Activated naive CD4-positive, alpha-beta T cell treated with anti-CD3 and anti-CD28 coated beads, Interleukin-2, amount 50 U/mL, for 72 hours (primary cell): Measurements from ENCODE around the gene ARHGAP28. TPM values are rescaled to one million over a fixed set of nuclear protein-coding genes. Genes with fewer than 3 reads are reported as not detected.
A peak's percentile ranks its signal among the peaks of the same experiment; 100 is the strongest.
"Not testable (repeated sequence)": the region's sequence is repeated elsewhere in the genome, so short reads cannot be mapped to it uniquely, and the experiment has no call there.

Experiments used
- ATAC-seq, 2 donors: fragments of 150-1000 bp; cut with Tn5 transposase; 2 replicates each; pipeline ENCODE4 v1.10.0; 2021; ENCODE audit warnings: mild to moderate bottlenecking in 2 of 2, moderate library complexity in 2 of 2
- DNase-seq, 2 donors: peaks; one replicate each; pipeline ENCODE4 v3.0.0; 2021 to 2022; ENCODE audit warnings: low spot score in 2 of 2
- H3K27ac Mint-ChIP-seq, 2 donors: one replicate each; pipeline ENCODE4 v1.8.0; 2022; ENCODE audit warnings: mild to moderate bottlenecking in 2 of 2, mixed read lengths in 2 of 2
- H3K36me3 Mint-ChIP-seq, 2 donors: one replicate each; pipeline ENCODE4 v1.8.0; 2022; ENCODE audit warnings: mixed read lengths in 2 of 2
- H3K9me3 Mint-ChIP-seq, 2 donors: one replicate each; pipeline ENCODE4 v1.8.0; 2022; ENCODE audit warnings: mixed read lengths in 2 of 2
- total RNA-seq, 2 donors: library from RNA; stranded (reverse); gene quantifications; one replicate each; pipeline ENCODE4 v1.2.3, GENCODE V29; 2022

Gene ARHGAP28
- total RNA-seq, 2 donors from 2014 or later, result not detected

- Mint-ChIP-seq H3K9me3 (peaks cover 0 to 4% of the 10 kb centered on the region in 2 donors), H3K27ac (no peak overlapping the region), H3K36me3 (no peaks in the 10 kb centered on the region)
- DNase-seq, result peak in 1 of 2 donors; percentile 9
- no peak for ATAC-seq
Observed at GRCh38 chr18:6885992-6886796, 156.7 kb downstream of the ARHGAP28 start.

DNA sequence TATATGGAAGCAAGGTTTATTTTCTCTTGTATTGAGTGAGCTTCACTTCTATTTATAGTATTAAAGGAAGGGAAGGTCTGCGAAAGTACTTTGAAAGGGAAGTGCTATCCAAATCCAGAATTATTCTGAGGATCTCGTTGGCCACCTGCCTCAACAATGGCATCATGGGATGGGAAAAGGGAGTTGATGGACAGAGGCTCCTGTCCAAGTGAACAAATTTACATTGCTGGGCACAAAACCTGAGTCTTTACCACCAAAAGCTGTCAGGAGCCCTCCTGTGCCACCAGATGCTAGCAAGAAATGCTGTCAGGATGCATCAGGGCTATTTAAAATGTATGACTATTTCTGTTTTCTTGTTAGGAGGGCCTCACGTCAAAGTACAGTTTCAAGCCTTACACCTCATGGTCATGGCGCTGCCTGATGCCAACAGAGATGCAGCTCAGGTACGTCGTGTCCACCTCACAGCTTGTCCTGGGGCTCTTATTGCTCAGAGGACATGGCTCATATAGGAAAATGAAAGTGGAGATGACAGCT is 157.3 kb downstream of the ARHGAP28 start:
- peaks cover 0 to 4% of the 10 kb centered on the region in 2 donors for H3K9me3 Mint-ChIP-seq
- no peak overlapping the region for H3K27ac Mint-ChIP-seq
- no peaks in the 10 kb centered on the region for H3K36me3 Mint-ChIP-seq
- DNase-seq (no peak), ATAC-seq (no peak)

- Mint-ChIP-seq H3K27ac (no peak overlapping the region), H3K9me3 (no peaks in the 10 kb centered on the region), H3K36me3 (no peaks in the 10 kb centered on the region)
- ATAC-seq (no peak), DNase-seq (no peak)
Observed at GRCh38 chr18:6891788-6892187, 162.3 kb downstream of the ARHGAP28 start.

DNA sequence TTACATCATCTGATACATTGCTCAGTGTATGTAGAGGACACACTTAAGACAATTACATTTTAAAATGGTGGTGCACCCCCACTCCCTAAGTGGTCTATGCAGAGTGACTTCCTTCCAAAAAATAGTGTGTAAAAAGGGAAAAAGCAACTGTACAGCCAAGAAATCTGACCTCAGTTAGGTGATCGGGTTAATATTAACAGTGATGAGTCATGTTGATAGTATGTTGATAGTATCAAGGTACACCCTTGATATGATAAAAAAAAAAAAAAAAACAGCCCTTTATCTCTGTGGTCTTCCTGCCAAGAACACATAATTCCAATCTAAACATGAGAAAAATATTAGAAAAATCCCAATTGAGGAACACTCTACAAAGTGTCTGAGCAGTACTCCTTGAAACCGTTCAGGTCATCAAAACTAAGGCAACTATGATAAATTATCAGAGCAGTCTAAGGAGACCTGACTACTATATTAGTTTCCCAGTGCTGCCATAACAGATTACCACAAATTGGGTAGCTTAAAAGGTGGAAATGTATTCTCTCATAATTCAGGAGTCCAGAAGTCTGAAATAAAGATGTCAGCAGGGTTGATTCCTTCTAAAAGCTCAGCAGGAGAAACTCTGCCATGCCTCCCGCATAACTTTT is 171.9 kb downstream of the ARHGAP28 start:
- Mint-ChIP-seq H3K27ac (no peak overlapping the region), H3K9me3 (peaks cover 18 to 19% of the 10 kb centered on the region in 2 donors), H3K36me3 (peaks cover 8 to 18% of the 10 kb centered on the region in 2 donors)
- no peak for ATAC-seq
- no peak for DNase-seq

DNA sequence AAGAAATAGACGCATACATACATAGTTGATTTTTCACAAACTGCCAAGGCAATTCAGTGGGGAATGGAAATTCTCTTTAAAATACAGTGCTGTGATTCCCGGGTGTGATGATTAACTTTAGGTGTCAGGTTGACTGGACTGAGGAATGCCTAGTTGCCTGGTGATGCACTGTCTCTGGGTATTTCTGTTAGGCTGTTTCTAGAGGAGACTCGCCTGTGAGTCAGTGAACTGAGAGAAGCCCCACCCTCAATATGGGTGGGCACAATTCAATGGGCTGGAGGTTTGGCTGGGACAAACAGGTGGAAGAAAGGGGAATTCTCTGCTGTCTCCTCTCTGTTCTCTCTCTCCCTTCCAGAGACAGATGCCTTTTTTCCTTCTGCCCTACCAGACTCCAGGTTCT is 187.6 kb downstream of the ARHGAP28 start:
- ATAC-seq, result no peak
- no peak for DNase-seq
- Mint-ChIP-seq H3K36me3 (peaks cover 0 to 4% of the 10 kb centered on the region in 2 donors), H3K27ac (no peak overlapping the region), H3K9me3 (peaks cover 5 to 9% of the 10 kb centered on the region in 2 donors)

DNA sequence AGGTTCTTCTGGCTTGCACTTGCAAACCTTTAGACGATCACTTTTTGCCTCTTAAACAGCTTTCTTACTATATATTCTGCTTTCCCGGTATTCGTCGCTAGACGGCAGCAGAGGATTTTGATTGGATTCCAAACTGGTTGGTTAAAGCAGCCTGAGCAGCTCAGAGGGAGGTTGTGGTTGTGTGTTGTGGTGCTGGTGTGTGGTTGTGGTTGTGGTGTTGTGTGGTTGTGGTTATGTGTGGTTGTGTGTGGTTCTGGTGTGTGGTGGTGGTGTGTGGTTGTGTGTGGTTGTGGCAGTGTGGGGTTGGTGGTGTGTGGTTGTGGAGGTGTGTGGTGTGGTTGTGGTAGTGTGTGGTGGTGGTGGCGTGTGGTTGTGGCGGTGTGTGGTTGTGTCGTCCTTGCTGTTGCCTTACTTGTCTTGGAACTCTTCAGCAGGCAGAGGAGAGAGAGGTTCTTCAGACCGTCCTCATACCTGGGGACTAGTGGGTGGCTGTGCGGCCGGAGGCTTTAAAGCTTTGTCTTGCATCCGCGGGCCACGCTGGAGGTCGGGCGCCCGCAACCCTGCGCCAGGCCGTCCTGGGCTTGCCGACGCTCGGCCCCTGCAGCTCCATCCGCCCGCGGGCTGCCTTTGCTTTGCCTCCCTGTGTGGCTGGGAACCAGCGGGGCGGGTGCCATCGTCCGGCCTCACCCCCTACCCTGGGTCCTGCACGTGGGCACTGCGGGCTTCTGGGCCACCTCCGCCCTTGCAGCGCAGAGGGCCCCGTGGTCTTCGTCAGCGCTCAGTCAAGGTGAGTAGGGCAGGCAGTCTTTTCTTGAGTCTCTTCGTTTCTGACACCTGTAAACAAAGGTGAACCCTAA is 190.8 kb downstream of the ARHGAP28 start:
- Mint-ChIP-seq H3K9me3 (peaks cover 5 to 12% of the 10 kb centered on the region in 2 donors), H3K27ac (peak overlapping the region in 1 of 2 donors; percentile 94), H3K36me3 (peaks cover 0 to 4% of the 10 kb centered on the region in 2 donors)
- DNase-seq (peak in 1 of 2 donors; percentile 41), ATAC-seq (peak in 1 of 2 donors; percentile 24)

GRCh38 chr18:6921571-6921970 is 192.1 kb downstream of the ARHGAP28 start:
- DNase-seq, result no peak
- peaks cover 0 to 4% of the 10 kb centered on the region in 2 donors for H3K36me3 Mint-ChIP-seq
- H3K9me3 Mint-ChIP-seq, result peaks cover 5 to 12% of the 10 kb centered on the region in 2 donors
- no peak overlapping the region for H3K27ac Mint-ChIP-seq
- ATAC-seq, result no peak

DNA sequence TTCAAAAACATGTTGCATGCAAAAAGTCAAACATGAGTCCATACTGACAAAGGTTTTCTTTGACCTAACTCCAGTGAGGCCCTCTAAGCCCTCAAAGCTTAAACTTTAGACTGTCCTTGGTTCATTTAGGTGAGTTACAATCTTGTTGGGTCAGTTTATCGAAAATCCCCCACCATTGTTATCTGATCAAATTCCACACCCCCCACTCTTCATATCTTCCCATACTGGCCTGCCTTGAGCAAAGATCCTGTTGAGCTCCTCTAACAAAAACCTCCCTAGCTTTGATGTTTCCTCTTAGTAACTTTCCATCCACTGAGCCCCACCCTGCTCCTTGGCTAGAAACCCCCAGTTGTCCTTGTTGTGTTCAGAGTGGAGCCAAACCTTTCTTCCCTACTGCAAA is 193.7 kb downstream of the ARHGAP28 start:
- Mint-ChIP-seq H3K9me3 (peaks cover 5 to 15% of the 10 kb centered on the region in 2 donors), H3K27ac (no peak overlapping the region)
- ATAC-seq, result no peak

GRCh38 chr18:6927153-6927552 is 197.6 kb downstream of the ARHGAP28 start:
- peaks cover 0 to 14% of the 10 kb centered on the region in 2 donors for H3K9me3 Mint-ChIP-seq
- H3K36me3 Mint-ChIP-seq, result peaks cover 0 to 4% of the 10 kb centered on the region in 2 donors
- DNase-seq, result no peak
- no peak for ATAC-seq
- H3K27ac Mint-ChIP-seq, result no peak overlapping the region

More for the DNA sequence above, 193.7 kb downstream of the ARHGAP28 start:
- DNase-seq, result no peak
- peaks cover 0 to 2% of the 10 kb centered on the region in 2 donors for H3K36me3 Mint-ChIP-seq

DNA sequence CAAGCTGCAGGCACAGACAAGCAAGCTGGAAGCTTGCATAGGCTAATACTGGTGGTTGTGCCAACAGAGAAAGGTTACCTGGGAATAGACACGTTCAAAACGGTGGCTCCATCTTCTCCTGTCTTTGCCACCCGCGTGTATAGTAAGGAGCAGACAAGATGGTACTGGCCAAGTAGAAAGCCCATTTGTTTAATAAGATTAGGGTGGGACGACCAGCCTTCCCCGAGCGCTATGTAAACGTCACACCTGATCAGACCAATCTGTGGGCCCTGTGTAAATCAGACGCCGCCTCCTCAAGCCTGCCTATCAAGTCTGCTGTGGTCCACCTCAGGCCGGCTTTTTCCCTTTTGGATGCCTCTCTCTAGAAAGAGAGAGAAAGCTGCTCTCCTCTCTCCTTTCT is 198.8 kb downstream of the ARHGAP28 start:
- peaks cover 0 to 4% of the 10 kb centered on the region in 2 donors for H3K36me3 Mint-ChIP-seq
- no peak overlapping the region for H3K27ac Mint-ChIP-seq
- ATAC-seq (no peak), DNase-seq (no peak)
- H3K9me3 Mint-ChIP-seq, result peaks cover 0 to 13% of the 10 kb centered on the region in 2 donors

- H3K9me3 Mint-ChIP-seq, result peaks cover 0 to 11% of the 10 kb centered on the region in 2 donors
- no peak for DNase-seq
- peaks cover 0 to 4% of the 10 kb centered on the region in 2 donors for H3K36me3 Mint-ChIP-seq
- ATAC-seq, result no peak
- H3K27ac Mint-ChIP-seq, result no peak overlapping the region
Observed at GRCh38 chr18:6929370-6930102, 200.0 kb downstream of the ARHGAP28 start.

DNA sequence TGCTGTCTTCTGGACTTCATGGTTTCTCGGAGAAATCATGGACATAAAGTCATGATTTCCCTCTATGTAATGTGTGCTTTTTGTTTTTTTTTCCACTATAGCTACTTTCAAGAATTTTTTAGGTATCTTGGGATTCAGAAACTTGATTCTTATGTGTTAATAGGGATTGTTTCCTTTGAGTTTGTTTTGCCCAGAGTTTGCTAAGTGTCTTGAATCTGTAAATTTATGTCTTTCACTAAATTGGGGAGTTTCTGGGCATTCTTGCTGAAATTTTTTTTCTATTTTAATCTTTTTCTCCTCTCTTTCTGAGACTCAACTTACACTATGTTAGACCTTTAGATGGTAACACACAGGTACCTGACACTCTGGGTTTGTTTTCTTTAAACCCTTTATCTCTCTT is 205.3 kb downstream of the ARHGAP28 start:
- Mint-ChIP-seq H3K36me3 (no peaks in the 10 kb centered on the region), H3K9me3 (peaks cover 0 to 3% of the 10 kb centered on the region in 2 donors), H3K27ac (no peak overlapping the region)
- DNase-seq (no peak), ATAC-seq (no peak)

- H3K27ac Mint-ChIP-seq, result no peak overlapping the region
- peaks cover 0 to 3% of the 10 kb centered on the region in 2 donors for H3K9me3 Mint-ChIP-seq
- no peaks in the 10 kb centered on the region for H3K36me3 Mint-ChIP-seq
- DNase-seq, result no peak
- ATAC-seq, result no peak
Observed at GRCh38 chr18:6938003-6938402, 208.5 kb downstream of the ARHGAP28 start.

DNA sequence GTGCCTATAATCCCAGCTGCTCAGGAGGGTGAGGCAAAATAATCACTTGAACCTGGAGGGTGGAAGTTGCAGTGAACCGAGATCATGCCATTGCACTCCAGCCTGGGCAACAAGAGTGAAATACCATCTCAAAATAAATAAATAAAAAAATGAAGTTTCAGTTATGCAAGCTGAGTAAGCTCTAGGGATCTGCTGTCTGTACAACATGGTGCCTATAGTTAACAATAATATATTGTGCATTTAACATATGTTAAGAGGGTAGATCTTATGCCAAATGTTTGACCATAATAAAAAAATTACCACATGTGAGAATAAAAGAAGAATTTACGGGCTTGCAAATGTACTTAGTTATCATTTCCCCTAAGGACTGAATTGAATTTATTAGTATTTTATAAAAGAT is 208.9 kb downstream of the ARHGAP28 start:
- H3K9me3 Mint-ChIP-seq, H3K36me3 Mint-ChIP-seq, DNase-seq, H3K27ac Mint-ChIP-seq, ATAC-seq: not testable (repeated sequence)

GRCh38 chr18:6939972-6940371 is 210.5 kb downstream of the ARHGAP28 start:
- H3K36me3 Mint-ChIP-seq, result no peaks in the 10 kb centered on the region
- no peak for ATAC-seq
- H3K9me3 Mint-ChIP-seq, result peaks cover 0 to 3% of the 10 kb centered on the region in 2 donors
- no peak overlapping the region for H3K27ac Mint-ChIP-seq
- DNase-seq, result no peak

GRCh38 chr18:6940451-6940850 is 210.9 kb downstream of the ARHGAP28 start:
- DNase-seq, result no peak
- Mint-ChIP-seq H3K9me3 (peaks cover 0 to 3% of the 10 kb centered on the region in 2 donors), H3K27ac (no peak overlapping the region), H3K36me3 (no peaks in the 10 kb centered on the region)
- no peak for ATAC-seq
